ENCODE measurements around the gene HS3ST2.

DNA sequence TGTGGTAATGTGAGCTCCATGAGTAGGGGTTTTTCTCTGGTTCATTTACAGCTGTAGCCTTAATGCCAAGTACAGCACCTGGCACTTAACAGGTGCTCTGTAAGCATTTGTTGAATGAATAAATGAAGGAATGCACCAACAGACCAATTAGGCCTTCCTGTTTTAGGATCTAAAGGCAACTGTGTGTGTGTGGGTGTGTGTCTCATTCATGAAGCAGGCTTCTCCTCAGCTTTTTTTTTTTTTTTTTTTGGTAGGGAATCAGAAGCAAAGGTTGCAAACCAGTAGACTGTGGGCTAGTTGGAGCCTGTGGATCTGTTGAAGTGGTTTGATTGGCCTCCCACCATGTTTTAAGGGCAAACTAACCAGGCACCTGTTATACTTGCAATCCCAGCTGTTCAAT, 48.1 kb downstream of the HS3ST2 start:
- TF ChIP-seq, protein P1, sequence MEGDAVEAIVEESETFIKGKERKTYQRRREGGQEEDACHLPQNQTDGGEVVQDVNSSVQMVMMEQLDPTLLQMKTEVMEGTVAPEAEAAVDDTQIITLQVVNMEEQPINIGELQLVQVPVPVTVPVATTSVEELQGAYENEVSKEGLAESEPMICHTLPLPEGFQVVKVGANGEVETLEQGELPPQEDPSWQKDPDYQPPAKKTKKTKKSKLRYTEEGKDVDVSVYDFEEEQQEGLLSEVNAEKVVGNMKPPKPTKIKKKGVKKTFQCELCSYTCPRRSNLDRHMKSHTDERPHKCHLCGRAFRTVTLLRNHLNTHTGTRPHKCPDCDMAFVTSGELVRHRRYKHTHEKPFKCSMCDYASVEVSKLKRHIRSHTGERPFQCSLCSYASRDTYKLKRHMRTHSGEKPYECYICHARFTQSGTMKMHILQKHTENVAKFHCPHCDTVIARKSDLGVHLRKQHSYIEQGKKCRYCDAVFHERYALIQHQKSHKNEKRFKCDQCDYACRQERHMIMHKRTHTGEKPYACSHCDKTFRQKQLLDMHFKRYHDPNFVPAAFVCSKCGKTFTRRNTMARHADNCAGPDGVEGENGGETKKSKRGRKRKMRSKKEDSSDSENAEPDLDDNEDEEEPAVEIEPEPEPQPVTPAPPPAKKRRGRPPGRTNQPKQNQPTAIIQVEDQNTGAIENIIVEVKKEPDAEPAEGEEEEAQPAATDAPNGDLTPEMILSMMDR (IDR thresholded peaks at IDR 0.05; ENCODE audit: borderline replicate concordance, extremely low read depth, low read length, poor library complexity, severe bottlenecking) = no peak
- TF ChIP-seq EZH2 (IDR thresholded peaks at IDR 0.05; ENCODE audit: borderline replicate concordance, low read depth, low read length, severe bottlenecking) = no peak

All from DND-41 (cell line).